Measurements from ENCODE around the gene LHPP.

Gene LHPP

DNA sequence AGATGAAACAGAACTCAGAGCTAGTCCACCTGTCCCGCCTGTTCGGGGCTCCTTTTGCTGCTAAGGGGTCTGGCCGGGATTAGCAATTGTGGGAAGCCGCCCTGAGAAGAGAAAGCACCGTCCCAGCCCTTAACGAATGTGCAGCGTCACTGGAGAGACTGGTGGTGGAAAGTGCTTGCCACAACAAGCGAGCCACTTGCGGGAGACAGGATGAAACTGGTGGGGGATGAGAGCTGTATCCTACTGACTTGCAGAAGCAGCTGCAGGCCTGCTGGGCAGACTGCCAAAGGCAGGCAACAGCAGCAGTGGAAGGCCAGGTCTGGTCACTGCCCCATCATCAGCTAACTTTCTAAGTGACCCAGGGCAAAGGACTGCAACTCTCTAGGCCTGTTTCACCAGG is 187.1 kb downstream of the LHPP start:
- DNase-seq = no peak

DNA sequence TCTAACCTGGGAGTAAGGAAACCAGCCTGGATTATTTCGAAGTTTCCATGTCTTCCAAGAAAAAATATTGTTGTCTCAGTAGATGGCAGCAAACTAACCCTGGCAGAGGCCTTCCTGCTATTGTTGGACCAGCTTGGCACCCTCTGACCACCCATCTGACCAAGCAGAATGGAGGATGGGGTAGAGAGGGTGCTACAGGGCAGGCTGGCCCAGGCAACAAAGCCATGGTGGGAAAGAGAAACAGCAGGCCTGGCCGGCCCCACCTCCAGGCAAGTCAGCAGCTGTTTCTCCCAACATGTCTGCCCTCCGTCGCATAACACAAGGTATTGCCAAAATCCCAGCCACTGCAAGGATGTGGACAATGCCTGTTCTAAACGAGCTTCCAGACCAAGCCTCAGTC is 187.6 kb downstream of the LHPP start:
- DNase-seq = no peak

GRCh38 chr10:124650263-124650662 is 188.6 kb downstream of the LHPP start:
- no peak for DNase-seq

DNA sequence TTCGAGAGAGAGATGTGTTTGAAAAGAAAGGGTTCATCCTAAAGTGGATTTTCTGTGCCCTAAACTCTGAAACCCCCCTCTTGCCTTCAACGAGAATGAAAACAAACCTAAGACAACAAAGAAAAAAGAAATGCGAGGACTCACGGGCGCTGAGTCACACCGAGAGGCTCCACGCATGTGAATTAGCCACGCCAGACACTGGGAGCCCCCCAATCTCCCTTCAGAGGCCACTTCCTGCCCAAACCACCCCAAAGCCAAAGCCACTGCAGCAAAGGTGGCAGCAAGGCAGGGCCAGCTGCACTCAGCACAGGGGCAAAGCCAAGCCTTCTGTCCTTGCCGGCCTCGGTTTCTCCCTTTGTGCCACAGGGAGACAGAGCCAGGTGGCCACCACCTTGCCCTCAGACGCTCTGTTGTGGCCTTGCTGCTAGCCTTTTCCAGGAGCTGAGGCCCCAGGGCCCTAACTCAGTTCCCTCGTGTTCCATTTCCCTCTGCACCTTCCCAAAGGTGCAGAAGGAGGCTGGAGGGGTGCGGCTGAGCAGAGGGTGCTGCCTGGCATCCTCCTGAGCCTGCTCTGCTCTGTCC is 189.3 kb downstream of the LHPP start:
- no peak for DNase-seq

GRCh38 chr10:124651402-124651891 is 189.8 kb downstream of the LHPP start:
- no peak for DNase-seq

DNA sequence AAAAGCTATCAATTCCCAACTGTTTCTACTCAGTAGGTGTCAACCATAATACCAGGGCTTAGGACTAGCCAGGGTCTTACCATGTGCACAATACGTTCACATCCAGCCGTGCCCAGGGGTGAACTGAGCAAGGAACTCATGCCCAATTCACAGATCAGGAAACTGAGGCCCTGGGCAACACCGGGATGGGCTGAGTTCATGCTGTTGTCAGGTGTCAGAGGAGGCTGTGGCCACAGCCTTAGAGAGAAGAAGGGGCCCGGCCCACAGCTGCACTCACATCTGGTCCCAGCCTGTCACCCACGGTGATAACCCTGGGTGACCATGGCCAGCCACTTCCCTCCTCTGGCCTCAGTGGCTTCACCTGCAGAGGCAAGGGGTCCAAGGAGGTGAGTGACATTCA is 190.6 kb downstream of the LHPP start:
- DNase-seq = no peak

- no peak for DNase-seq
These were observed 191.1 kb downstream of the LHPP start for GRCh38 chr10:124652701-124653100.

- DNase-seq = no peak
These were observed 191.7 kb downstream of the LHPP start for GRCh38 chr10:124653311-124653710.

- DNase-seq = no peak
These were observed 192.4 kb downstream of the LHPP start for GRCh38 chr10:124653811-124654651.

- no peak for DNase-seq
These were observed 193.1 kb downstream of the LHPP start for GRCh38 chr10:124654686-124655085.

DNA sequence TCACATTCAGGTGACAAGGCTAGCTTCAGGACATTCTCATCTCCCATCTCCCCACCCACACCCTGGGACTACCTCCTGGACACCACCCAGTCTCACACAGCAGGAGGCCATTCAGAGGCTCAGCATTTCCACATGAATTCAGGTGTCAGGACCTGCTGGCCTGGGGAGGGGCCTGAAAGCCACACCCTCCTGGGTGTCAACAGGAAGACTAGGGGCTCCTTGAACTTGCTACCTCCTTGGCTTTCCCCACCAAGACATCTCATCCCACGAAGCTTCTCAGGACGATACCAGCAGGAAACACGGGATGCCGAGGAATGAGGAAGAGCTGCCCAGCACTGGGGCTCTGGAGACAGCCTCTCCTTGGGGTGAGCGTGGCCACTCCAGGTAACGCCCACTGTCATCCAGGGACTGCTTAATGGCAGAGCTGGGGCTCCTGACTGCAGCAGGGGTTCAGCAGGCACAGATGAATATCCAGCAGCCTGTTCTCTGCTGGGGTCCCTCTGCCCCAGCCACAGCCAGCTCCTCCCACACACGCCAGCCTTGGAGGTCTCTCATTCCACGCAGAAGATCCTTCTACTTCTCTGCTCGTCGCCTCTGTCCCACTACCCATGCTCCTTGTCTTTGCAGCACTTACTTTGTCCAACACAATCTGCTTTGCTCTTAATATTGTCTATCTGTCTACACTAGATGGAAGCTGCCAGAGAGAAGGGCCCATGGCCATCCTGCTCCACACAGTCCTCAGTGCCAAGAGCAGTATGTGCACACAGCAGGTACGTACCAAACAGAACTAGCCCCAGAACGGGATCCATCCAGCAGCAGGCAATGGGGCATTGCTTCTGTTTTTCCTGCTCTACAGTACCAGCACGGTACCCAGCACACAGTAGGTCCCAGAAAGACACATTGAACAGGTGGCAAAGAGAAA is 193.8 kb downstream of the LHPP start:
- DNase-seq = no peak

- DNase-seq = no peak
These were observed 194.5 kb downstream of the LHPP start for GRCh38 chr10:124656113-124656490.

DNA sequence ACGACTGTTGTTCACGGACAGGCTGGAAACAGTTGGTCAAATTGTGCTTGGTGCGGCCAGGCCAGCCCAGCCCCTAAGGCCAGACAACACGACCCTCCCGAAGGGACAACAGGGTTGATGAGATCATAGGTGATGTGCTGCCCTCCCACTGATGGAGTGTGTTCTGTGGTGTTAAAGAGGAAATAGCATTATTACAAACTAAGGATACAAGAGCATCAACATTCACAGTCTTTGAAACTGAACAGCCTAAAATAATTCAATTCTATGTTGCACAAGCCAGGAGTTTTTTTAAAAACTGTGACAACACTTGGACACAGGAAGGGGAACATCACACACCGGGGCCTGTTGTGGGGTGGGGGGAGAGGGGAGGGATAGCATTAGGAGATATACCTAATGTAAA is 194.9 kb downstream of the LHPP start:
- no peak for DNase-seq

DNA sequence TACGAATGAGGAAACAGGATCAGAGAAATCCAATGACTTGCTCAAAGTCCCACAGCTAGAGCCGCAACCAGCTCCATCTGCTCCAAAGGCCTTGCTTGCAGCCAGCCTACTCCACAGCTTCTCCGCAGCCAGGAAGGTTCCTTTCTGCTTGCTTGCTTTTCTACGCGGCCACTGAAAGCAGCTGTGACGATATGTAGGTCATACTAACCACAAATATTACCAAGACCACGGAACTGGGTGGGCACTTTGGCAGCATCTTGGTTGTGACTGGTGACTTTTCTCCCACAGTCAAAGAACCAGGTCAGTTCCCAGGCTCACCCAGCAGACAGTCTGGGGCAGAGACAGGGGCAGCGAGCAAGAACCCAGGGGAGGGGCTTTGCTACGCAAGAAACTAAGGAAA is 196.2 kb downstream of the LHPP start:
- no peak for DNase-seq

- no peak for DNase-seq
These were observed 197.1 kb downstream of the LHPP start for GRCh38 chr10:124658591-124659242.

DNA sequence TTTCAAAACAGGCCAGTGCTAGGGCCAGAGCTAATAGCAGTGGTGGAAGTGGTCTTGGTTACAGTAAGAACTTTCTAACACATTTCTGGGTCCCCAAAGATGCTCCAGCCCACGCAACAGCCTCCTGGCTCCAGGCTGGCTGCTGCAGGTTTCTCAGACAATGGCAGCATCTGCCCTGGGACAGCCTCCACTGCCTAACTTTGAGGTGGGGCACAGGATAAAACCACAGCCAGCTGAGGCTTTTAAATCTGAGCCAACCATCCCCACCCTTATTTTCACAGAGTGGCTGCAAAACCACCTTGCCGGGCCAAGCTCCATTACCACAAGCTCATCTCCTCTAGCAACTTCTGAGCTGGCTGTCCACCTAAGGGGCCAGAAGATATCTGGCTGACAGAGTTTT is 197.8 kb downstream of the LHPP start:
- no peak for DNase-seq

GRCh38 chr10:124660404-124661125 is 198.9 kb downstream of the LHPP start:
- no peak for DNase-seq

GRCh38 chr10:124661660-124662180 is 200.1 kb downstream of the LHPP start:
- DNase-seq = no peak

DNA sequence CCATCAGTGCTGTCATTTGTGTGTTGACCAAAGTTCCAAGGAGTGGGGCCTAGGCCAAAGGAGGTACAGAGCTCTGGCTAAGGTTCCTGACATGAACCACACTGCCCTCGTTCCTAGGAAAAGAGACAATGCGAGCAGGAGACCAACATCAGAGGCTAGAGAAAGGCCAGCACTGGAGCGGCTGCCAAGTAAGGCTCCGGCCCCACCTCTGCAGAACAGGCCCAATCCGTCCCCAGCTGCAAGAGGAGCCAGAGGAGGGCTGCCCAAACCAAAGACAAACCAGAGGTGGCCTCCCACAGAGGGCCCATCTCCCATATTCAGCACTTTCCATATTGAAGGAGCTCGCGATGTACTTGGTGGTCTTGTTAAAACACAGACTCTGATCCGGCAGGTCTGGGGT is 201.6 kb downstream of the LHPP start:
- DNase-seq = no peak

All from amniotic stem cell (primary cell).